GM19463 (cell line): Measurements from ENCODE around the gene IGLON5.

Experiments used
- ATAC-seq: cut with Tn5 transposase; IDR thresholded peaks from one replicate; pipeline ENCODE4 v1.9.1; 2021; ENCODE audit warnings: mild to moderate bottlenecking, moderate library complexity; ENCODE audit not compliant: unreplicated experiment

Gene IGLON5

DNA sequence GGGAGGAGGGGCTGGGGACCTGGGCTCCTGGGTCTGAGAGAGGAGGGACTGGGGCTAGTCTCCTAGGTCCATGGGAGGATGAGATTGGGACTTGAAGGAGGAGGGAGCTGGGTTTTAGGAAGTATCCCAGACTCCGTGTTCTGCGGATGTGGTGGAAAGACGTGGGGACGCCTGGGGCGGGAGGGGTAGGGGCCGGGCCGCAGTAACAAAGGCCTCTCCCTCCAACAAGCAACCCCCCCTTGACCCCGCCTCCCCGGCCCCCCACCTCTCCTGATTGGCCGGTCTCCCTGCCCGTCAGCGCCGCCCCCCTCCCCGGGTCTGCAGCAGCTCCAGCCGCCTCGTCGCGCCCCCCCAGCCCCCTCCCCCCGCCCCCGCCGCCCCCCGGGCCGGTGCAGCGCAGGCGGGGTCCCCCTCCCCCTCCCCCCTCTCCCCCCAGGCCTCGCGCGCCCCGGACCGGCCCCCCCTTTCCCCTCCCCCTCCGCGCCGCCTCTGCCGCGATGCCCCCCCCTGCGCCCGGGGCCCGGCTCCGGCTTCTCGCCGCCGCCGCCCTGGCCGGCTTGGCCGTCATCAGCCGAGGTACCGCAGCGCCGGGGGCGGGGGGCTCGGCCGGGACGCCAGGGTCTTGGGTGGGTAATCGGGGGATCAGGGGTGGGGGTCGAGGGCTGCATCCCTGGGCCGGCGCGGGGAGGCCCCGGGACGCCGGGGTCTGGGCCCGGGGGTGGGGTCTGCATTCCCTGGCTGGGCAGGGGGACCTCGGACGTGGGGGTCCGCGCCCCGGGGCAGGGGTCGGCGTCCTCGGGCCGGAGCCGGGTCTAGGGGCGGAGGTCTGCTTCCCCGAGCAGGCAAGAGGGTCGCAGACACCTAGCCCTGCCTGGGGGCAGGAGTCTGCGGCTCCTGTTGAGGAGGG, at the start of gene IGLON5:
Gene IGLON5 (plus strand): TSS at position 294 of the 907 bp plus-strand sequence. CDS start 204 bp downstream, at position 498.
- no peak for ATAC-seq

DNA sequence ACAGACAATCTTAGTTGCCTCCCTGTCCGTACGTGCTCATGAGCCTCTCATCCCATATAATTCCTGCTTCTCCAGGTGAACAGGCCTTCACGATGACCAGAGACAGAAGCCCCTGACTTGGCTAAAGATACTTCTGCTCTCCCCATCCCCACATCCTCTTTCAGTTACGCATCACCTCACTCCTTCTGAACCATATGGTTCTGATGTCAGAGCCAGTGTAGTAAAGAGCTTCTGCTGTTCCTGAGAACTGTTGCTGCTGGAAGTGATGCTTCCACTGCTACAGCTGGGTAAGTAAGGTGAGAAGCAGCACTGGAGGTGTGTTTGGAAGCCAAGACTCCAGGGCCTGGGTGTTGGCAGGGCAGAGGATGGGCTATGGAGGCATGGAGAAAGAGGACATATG, 47.6 kb upstream of the IGLON5 start:
- no peak for ATAC-seq

DNA sequence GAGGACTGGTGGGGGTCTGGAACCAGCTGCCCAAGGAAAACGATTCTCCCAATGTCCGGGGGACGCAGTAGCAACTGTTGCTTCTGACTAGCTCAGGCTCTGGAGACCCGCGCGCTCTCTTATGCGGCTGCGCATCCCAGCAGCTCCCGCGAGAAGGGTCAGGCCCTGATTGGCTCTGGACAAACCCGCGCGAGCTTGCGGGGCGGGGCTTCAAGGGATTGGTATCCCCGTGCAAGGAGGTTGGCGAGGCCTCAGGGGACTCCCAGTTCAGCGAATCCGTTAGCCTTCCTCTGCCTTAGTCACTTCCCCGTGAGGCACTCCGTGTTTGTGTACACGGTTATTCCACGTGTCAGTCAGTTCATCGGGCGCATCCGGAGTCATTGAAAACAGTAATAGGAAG, 40.4 kb upstream of the IGLON5 start:
- ATAC-seq, result no peak

DNA sequence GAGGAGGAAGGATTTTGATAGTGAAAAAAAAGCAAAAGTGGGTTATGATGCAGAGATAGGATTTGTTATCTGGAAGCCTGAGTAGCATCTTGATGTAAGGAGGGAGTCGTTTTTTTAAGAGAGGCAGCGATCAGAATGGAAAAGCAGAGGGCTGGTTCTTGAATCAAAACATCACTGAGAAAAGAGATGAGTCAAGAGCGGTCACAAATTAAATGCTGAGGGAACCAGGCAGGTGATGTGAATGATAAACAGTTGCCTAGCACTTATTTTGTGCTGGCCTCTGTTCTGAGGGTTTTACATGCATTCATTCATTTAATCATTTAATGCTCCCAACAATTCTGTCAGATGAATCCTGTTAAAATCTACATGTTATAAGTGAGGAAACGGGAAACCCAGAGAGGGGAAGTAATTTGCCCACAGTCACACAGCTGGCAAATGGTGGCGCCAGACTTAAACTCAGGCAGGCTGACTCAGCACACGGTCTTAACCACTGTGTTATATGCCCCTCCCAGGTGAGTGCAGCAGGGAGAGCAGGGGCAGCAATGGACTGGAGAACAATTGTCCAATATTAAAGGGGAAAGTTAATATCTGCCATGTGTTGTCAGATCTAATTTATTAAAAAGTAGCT, 39.1 kb upstream of the IGLON5 start:
- ATAC-seq, result no peak

DNA sequence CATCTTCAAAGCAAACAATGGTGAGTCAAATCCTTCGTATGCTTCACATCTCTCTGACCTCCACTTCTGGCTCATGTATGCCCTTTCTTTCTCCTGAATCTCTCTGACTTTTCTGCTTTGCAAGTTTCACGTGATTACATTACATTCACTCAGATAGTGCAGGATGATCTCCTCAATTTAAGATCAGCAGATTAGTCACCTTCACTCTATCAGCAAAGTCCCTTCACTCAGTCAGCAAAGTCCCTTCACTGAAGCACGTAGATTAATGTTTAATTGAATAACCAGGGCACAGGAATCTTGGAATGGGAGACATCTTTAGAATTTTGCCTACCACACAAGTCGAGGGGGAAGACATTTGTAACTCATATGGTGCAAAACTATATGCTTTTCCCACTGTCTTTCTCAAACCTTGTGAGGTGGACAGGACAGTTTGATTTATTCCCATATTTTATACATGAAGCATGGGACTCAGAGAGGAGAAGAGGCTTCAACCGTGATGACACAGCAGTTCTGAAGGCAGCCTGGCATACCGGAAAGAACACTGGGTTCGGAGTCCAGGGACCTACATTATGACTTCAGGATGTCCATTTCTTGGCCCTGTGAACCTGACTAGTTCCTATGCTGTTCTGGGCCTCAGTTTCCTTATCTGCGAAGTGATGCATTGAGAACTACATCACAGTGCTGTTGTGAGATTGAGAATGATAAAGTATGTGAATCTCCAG, 37.2 kb upstream of the IGLON5 start:
- no peak for ATAC-seq

DNA sequence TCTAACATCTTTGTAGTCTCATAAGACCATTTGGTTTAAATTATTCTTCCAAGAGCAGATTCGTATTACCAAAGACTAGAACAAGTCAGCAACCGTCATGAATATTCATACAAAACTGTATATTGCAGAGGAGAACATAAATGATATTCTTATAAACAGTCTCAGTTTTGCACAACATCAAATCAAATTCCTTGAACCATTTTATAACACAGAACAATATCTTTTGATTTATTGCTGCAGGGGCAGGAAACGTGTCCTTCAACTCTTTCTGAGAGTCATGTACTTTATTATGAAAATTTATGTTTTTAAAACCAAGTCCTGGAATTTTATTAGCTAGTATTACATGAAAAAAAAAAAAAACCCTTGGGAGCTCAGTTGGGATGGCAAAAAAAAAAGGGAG, 34.3 kb upstream of the IGLON5 start:
- no peak for ATAC-seq

DNA sequence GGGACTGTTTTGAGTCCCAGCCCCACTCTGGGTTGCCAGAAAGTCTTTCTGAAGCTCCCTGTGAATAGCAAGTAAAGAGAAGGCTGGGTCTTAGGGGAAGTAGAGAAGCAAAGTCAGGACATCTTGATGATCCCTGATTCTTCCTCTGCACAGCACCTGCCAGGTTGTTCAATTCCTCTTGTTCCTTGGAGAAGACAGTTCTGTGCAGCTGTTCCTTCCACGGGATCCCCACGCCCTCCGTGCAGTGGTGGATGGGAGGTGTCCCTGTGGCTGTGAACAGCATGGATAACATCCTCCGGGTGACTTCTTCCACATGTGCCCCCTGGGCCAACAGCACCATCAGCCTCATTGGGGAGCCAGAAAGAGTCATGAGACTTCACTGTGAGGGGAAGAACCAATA, 29.1 kb upstream of the IGLON5 start:
- no peak for ATAC-seq

DNA sequence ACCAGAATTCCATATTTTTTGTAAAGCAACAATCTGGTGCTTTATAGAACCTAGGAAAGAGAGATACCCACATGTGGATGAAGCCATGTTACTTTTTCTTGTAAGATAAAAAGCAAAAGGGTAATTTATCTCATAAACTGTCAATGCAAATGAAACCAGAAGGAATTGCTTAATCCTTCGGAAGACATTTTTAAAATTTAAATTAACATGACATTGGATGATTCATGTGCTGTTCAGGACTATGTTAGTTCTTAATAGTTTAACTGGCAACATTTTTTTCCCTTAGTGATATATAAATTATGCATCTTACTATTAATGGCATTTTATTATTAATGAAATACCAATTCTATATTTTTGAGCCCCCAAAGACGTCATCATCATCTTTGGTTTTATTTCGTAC, 25.8 kb upstream of the IGLON5 start:
- ATAC-seq, result no peak

DNA sequence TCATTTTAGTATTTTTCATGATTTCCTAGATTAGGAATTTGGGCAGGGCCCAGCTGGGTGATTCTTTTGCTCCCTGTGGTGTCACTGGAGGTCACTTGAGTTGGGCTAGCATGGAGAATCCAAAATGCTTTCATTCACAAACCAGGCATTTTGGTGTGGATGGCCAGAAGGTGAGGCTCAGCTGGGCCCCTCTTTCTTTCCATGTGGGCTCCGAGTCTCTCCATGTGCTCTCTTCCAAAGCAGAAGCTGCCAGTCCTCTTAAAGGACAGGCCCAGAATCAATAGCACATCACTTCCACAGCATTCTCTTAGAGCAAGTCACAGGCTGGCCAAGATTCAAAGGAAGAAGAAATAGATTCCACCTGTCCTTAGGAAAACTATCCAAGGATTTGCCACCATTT, 21.8 kb upstream of the IGLON5 start:
- no peak for ATAC-seq

DNA sequence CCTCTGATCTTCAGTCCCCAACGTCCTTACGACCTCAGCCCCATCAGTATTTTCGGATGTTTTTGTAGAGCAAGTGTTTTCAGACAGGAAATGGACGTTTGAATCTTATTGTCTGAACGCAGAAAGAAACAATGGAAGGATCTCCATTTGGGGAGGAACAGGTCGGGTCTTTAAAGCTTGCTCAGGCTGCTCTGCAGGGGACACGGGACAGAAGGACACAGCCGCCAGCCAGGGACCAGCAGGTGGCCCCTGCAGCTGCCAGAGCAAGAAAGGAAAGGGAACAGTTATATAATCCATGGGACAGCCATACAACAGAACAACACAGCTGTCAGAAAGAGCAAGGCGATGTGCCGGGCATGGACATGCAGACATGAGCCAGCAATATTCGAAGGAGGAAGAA, 18.5 kb upstream of the IGLON5 start:
- no peak for ATAC-seq

DNA sequence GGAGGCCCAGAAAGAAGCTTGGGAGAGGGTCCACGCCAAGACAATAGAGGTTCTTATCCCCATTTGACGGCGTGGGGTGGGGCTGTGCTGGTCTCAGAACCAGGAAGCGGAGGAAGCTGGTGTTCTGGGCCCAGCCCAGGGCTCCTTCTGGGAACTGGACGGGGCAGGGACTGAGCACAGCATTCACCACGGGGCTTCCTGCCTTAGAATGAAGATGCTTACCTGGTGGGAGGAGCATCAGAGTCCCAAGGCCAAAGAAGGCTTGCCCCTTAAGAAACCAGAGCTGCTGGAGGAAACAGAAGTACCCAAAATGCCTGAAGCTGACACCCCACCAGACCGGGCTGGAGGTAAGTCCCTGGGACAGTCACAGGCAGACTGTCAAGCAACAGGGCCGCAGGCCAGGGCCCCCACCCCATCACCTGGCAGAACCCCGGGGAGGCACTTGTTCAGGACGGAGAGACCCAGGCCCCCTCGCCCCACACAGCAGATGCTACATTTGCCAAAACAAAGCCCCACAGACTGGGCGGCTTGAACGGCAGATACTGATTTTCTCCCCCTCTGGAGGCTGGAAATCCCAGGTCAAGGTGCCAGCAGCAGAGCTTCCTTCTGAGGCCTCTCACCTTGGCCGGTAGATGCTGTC, 17.8 kb upstream of the IGLON5 start:
- ATAC-seq, result no peak

DNA sequence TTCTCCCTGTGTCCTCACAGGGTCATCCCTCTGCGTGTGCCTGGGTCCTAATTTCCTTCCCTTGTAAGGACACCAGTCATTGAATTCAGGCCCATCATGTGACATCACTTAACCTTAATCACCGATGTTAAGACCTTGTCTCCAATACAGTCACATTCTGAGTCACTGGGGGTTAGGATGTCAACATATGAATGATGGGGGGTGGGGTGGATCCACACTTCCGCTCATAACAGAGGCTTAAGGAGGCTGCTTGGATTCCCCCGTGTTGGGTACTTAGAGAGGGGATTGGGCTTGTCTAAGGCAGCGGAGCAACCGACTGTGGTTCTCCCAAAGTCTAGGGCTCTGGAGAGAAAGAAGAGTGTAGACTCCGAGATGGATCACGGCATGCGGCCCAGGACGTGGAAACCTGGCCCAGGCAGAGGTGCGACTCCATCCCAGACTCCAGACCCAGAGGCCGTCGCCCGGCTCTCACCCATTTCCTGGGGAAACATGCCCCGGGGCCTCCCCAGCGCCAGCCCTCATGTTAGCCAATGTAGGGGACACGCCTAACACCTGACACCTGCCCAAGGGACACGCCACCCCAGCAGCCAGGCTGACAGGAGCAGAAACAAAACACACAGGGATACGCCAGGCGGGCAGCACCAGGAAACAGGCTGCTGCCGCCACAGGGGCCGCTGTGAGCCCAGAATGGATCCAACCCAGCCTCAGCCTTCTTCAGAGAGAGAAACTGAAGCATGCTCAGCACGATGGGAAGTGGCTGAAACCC, 17.1 kb upstream of the IGLON5 start:
- no peak for ATAC-seq

DNA sequence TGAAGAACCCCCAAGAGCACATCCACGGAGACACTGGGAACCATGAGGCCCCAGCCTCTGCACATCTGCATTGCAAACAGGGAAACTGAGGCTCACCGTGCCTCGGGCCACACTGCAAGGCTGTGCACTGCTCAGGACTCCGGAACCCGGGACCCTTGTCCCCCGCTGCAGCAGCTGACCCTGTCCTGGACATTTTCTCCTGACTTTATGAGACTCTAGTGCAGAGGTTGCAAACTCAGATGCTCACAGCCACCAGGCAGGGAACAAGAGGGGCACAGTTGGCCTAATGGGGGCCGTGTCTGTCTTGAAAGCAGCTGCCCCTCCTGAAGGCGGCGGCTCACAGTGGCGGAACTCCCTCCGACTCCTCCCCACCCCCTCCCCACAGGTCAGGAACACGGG, 16.5 kb upstream of the IGLON5 start:
- ATAC-seq, result no peak

DNA sequence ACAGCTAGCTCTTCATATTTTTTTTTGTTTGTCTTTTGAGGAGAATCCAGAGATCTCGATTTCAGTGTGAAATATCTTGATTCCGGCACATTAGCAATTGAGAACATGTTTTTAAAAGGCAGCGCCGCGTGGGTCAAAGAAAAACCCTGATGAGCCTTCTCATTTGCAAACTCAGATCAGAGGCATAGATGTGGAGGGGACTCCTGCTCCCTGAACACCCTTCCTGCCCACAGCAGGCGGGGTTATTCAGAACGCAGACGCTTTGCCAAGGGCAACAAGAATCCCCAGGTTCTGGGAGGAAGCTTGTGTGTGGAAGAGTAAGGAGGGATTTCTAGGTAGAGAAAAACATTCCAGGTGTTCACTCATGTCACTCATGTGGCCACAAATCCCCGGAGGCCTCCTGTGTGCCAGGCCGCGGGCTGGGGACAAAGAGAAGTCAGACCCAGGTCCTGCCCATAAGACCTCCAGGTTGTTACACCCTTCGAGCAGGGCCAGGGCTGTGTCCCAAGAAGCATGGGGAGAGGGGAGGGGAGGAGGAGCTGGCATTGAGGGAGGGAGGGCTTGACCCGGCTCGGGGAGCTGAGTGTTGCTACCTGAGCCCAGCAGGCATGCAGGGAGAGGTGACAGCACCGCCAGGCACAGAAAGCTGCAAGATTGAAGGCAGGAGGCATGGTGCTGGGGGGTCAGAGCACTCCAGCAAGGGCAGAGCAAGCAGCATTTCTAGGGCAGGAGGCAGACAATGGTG, 15.9 kb upstream of the IGLON5 start:
- ATAC-seq, result no peak

DNA sequence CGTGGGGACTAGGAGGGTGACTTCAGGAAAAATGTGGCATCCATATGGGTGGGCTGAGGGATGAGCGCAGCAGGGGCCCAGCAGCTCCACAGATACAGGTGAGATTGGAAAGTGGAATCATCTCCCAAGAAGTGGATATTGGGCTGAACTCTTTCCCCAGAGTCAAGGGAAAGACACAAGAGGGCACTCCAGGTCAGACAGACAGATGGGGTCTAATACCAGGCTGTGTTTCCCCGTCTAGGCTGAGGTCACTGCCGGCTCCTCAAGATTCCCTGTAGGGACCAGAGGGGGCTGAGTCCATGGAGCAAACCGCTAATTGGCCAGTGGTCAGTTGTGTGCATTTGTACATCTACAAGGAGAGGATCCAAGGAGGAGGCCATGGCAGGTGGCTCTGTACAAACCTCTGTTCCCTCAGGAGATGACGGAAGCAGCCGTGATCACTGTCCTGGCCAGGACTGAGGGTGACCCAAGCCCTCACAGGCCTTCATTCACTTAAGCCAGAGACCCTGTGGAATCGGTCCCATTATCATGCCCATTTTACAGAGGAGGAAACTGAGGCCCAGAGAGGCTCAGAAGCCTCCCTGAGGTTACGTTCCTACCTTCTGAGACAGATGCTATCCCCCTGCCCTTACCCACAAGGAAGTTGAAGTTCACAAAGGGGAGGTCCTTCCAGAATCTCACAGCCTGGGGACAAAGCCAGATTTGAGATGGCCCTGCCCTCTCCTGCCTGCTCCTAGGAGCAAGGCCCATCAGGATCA, 14.9 kb upstream of the IGLON5 start:
- no peak for ATAC-seq

DNA sequence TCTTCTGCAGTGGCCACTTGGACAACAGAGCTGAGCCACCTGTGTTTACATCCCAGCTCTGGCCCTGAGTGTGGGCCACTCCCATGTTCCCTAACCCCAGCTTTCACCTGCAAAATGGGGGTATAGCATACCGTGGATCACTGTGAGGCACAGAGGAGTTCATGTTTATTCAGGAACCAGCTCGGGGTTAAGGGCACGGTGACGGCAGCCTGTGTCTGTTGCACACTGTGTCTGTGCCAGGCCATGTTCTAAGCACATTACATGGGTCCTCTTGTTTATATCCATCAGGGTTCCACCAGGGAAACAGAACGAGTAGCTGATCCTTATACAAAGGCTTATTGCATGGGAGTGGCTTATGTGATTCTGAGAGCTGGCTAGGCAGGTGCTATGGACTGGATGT, 14.0 kb upstream of the IGLON5 start:
- no peak for ATAC-seq

DNA sequence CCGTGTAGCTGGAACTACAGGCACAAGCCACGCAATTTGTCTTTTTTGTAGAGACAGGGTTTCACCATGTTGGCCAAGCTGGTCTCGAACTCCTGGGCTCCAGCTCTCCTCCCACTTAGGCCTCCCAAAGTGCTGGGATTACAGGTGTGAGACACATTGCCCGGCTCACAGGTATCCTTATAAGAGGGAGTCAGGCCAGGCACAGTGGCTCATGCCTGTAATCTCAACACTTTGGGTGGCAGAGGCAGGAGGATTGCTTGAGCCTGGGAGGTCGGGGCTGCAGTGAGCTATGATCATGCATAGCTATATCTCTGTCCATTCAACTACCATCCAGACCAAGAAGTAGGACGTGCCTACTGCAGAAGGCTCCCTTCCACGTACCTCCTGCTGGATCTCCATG, 10.2 kb upstream of the IGLON5 start:
- ATAC-seq, result no peak

DNA sequence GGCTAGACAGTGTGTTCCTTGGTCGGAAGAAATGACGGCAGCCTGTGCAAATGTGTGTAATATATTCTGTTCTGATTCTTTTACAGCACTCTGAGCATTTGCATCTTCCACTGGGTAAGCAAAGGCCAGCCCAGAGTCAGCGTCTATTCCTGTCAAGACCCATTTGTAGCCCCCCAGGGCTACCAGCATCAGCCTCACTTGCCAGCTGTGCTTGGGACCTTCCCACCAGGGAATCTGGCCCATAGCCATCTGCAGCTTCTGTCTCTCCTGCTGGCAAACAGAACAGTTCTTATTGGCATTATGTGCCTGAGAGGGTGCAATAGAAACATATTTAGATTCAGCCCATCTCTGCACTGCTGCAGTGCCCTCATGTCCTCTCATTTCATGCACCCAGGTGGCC, 6.0 kb upstream of the IGLON5 start:
- ATAC-seq, result no peak

DNA sequence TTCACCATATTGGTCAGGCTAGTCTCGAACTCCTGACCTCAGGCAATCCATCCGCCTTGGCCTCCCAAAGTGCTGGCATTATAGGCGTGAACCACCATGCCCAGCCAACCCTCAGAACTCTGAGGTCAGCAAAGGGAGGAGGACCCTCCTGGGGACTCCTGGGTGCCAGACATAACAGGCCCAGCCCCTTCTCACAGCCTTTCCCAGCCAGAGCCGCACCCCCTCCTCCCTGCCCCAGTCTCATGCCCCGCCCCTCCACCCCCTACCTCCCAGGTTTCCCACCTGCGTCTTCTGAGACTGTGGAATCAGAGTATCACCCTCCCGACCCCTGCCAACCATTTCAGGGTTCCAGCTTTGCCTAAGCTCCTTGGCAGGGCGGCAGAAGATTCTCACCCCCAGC, 5.2 kb downstream of the IGLON5 start:
- no peak for ATAC-seq
